GM12874 (cell line): ENCODE results near the gene KANK4.

Source experiments
- TF ChIP-seq, protein P1 (sequence below): IDR thresholded peaks from 2 replicates; pipeline ENCODE4 v1.5.1; 2011; ENCODE audit warnings: low read depth, mild to moderate bottlenecking, control low read depth, low read length, moderate library complexity; ENCODE audit not compliant: insufficient read depth

The KANK4 gene

DNA sequence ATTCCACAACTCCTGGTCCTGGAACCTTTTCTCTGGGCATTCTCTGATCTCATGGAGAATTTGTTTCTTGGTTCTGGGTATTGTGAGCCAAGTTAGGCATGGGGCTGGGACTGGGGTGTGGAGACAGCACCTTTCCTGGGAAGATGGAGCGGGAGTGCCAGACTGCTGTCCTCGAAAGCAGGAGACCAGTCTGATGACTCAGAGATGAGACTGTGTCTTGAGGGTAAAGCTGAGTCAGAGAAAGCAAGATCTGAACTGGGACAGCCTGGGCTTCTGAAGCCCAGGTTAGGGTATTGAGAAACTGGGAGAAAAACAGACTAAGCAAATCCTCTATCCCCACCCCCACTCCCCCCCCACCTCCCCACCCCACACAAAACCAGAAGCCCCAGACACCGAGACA is 2.2 kb upstream of the KANK4 start:
- TF ChIP-seq, protein P1, sequence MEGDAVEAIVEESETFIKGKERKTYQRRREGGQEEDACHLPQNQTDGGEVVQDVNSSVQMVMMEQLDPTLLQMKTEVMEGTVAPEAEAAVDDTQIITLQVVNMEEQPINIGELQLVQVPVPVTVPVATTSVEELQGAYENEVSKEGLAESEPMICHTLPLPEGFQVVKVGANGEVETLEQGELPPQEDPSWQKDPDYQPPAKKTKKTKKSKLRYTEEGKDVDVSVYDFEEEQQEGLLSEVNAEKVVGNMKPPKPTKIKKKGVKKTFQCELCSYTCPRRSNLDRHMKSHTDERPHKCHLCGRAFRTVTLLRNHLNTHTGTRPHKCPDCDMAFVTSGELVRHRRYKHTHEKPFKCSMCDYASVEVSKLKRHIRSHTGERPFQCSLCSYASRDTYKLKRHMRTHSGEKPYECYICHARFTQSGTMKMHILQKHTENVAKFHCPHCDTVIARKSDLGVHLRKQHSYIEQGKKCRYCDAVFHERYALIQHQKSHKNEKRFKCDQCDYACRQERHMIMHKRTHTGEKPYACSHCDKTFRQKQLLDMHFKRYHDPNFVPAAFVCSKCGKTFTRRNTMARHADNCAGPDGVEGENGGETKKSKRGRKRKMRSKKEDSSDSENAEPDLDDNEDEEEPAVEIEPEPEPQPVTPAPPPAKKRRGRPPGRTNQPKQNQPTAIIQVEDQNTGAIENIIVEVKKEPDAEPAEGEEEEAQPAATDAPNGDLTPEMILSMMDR: no peak

DNA sequence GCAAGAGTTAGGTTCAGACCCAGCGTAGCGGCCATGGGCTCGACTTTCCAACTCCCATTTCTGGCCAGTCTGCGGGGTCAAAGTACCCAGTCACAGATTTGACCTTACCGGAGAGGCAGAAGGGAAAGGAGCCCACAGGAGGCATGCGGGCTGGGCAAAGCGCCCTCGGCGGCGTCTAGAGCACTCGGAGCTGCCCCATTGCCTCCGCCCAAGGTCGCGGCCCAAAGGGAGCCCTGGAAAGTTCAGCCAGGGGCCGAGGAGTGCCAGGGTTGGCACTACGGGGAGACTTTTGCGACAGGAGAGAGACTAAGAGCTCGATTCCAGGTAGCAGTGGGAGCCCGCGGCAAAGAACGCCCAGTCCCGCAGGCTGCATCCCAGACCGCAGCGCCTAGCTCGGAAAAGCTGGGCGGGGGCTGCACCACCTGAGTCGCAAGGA is 896 bp downstream of the KANK4 start:
- TF ChIP-seq, protein P1: no peak

DNA sequence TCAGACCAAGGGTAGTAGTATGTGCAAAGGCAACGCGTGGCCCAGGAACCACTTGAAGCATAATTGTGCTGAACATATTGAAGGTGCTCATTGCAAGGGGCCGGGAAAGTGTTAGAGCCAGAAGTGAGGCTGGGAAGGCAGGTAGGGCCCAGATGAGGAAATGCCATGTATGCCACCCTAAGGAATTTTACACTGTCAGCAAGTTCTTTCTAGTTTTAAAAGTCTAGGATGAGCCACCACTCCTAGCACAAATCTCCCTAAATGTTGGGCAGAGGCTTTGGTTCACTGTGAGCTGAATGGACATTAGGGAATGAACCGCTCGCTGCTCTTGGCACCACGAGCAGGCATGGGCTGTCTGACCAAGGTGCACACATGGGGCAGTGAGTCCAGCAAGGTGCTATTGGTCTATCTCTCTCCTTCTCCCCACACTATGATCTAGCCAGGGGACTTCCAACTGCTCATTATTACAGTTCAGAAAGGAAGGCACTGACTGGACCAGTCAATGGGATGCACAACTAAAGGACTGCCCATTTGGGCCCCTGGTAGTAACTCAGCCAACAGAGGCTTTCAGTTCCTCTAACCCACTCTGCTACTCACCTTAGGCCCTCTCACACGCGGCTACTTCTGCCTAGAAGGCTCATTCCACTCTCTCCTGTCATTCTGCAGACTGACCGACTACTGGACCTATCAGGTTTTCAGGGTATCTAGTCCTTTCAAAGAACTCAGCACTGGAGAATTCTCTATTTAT is 2.0 kb downstream of the KANK4 start:
- TF ChIP-seq, protein P1: no peak

DNA sequence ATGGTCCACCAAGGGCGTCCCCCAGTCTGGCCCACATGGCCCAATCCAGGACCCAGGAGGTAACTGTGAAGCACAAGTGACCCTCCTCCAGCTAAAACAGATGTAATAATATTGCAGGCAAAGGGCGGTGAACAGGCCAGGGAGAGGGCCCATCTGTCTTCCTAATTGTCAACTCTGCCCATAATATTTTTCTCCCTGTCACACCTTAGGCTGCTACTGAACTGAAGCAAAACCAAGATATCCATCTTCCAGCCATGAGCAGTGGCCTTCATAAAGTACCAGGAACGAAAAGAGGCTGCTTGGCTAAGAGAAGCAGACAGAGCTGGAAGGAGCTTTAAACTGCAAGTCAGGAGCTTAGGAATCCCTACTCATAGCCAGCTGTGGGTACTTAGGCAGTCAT is 3.1 kb downstream of the KANK4 start:
- TF ChIP-seq, protein P1: no peak

DNA sequence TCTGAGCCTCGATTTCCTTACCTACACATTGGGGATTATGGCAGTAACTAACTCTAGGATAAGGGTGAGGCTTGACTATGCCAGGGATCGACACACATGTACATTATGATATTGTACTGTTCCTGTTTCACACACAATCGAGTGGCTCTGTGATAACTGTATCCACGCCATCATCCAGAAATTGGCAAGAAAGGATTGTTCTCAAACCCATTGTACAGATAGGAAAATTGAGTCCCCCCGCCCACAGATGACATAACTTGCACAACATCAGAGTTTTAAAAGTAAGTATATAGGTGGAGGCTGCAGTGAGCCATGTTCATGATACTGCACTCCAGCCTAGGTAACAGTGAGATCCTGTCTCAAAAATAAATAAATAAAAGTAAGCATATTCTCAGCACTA is 3.8 kb downstream of the KANK4 start:
- TF ChIP-seq, protein P1: no peak

- TF ChIP-seq, protein P1: no peak
Observed at GRCh38 chr1:62314454-62315350, 4.5 kb downstream of the KANK4 start.

DNA sequence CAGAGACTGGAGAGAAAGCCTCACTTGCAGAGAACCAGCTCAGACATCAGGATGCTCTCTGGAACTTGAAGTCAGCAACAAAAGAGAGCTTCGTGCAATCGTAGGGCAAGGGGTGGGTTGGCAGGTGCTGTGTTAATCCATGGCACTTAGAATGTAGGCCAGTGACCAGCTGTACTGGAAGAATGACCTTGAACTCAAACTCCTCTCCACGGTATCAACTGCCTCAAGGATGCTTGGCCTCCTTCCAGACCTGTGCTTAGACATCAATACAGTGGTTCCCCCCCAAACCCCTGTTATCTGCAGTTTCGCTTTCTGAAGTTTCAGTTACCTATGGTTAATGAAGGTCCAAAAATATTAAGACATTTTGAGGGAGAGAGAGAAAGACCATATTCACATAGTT is 6.5 kb downstream of the KANK4 start:
- TF ChIP-seq, protein P1: no peak
